ENCODE results near the gene IRF8.
"Not testable (repeated sequence)": the region's sequence is repeated elsewhere in the genome, so short reads cannot be mapped to it uniquely, and the experiment has no call there.

The IRF8 gene, protein sequence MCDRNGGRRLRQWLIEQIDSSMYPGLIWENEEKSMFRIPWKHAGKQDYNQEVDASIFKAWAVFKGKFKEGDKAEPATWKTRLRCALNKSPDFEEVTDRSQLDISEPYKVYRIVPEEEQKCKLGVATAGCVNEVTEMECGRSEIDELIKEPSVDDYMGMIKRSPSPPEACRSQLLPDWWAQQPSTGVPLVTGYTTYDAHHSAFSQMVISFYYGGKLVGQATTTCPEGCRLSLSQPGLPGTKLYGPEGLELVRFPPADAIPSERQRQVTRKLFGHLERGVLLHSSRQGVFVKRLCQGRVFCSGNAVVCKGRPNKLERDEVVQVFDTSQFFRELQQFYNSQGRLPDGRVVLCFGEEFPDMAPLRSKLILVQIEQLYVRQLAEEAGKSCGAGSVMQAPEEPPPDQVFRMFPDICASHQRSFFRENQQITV

DNA sequence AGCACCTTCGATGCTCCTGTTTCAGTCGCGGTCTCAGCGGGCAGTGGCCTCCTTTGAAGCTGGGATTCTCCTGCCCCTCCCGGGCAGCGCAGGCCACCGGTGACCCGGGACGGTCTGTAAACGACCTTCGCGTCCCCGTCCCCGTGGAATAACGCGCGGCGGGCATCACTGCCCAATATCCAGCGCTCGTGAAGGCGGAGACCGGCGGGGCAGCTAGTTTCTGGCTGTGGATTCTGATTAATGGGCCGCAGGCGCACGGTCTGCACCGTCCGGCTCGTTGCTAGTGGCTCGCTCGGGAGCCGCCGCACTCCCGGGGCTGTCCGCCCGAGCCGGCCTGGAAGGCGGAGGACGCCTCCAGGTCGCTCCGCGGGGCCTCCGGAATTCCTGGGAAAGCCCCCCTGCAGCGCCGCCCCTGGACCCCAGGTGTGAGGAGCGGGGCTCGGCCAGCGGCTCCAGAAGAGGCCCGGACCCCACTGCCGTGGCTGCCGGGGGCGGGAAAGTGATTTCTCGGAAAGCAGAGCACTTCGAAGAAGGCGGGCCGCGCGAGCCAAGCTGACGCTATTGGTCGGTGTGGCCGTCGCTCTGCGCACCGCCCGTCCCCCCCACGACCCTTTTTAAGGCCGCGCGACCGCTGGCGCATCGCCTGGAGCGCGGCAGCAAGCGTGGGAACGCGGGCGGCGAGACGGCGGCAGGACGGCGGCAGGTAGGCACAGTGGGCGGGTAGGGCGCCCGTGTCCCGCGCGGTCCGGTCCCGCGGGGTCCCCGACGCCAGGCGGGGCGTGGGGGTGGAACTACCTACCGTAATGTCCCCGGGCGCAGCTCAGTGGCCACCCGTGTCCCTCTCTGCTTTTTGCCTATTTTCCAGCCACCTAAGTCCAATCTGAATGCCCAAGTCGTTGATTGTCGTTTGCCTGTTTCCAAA lies at the start of gene IRF8:
TSS of gene IRF8 (plus strand) at position 642 of the 922 bp plus-strand sequence. CDS start 3,854 bp downstream, outside the sequence.
- no peak for DNase-seq

DNA sequence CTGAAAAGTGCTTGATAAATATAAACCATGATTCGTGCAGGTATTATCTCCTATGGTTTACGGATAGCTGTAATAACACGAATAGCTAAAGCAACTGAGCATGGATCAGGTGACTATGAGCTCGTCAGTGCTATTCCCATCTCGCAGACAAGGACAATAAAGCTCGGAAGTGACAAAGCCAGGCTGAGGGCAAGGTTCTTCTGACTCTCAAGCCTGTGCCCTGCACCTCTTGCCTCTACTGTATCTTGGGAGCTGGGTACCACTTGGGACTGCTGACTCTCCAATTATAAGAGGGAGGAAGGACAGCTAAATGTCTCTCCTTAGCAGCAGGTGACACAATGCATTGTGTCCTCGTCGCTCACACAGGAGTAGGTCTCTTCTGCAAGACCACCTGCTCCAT lies 49.6 kb upstream of the IRF8 start:
- DNase-seq: no peak

DNA sequence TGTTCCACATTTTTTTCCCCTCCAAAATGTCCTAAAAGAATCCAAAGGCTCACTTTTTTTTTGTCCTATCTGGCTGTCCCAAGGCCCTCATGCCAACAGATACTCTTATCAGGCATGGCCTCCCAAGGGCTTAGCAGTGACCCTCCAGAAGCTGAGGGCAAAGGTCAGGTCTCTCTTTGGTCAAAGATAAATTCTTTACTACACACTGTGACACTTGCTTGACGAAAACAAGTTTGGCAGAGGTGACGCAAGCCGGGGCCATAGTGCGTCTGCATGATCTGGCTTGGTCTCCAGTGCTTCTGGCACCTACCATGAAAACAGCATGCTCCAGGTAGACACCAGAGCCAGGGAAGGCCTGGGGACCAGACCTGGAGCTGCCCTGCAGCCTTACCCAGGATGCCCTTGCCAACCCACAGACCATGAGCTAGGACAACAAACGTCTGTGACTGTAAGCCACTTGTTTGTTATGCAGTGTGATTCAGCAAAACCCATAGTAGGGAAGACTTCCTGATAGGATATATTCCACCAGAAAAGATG lies 48.5 kb upstream of the IRF8 start:
- DNase-seq: no peak

DNA sequence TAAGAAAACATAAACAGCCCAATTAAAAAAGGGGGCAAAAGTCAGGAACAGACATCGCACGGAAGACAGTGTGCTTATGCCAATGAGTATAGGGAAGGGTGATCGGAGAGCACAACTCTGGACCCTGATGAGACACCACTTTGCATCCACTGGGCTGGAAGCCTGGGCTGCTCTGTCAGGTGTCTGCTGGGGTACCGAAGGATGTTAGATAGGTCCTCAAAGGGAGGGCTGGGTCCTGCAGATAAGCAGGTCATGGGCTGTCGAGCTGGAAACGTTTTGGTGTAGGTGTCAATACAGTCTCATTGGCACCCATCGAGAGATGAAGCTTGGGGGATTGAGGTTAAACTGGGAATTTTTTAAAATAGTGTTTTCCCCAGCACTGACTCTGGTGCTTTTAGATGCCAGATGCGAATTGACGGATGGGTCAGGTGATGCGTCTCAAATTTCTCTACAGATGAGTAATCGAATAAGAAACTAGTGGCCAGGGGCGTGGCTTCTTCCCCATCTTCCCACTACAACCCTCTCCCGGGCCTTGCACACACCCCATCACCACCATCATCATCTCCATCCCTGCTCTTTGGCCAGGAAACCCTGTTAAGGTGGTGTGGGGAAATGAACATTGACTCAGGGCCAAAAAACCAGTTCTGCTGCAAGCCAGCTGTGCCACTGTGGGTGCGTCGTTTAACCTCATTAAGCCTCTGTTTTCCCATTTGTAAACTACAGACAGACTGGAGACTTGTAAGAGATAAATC lies 47.8 kb upstream of the IRF8 start:
- peak; percentile 3 for DNase-seq

DNA sequence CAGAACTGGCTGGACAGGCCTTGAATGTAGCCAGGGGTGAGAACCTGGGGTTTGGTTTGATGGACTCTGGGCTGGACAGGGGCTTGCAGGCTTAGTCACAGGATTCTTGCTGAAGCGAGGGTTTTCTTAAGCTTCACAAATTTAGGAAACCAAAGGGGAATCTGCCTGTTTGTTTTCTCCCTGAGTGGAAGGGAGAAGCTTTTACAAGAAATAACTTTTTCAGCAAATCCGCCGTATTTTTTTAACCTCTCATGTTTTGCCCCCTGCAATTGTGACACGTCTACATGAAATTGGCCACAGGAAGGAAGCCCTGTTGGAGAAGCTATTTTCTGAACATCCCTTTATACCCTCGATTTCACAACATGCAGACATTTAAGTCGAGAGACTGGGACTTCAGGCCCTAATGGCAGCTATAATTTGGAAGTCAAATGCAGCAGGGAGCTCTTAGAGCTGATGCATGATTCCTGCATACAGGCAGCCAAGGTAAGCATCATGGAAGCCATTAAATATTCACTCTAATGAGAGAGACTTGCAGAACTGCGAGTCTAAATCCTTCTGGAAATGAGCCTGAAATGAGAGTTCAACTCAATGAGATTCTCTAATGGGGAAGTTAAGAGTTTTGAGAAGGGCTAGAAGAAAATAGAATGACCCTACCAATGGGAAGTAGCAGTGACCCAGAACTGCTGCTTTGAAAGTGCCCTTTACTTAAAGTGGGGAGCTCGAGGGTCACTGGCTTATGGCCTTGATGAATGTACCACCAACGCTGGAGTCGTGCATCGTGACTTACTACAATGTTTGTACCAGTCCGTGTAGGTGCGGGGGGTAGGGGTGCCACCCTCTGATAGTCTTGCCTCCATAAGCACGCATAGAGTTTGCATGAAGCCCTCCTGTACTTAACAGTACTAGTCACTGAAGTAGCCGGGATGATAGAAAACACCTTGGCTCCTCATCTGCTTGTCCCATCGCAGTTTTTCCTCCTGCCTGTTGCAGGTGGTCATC lies 45.1 kb upstream of the IRF8 start:
- no peak for DNase-seq

DNA sequence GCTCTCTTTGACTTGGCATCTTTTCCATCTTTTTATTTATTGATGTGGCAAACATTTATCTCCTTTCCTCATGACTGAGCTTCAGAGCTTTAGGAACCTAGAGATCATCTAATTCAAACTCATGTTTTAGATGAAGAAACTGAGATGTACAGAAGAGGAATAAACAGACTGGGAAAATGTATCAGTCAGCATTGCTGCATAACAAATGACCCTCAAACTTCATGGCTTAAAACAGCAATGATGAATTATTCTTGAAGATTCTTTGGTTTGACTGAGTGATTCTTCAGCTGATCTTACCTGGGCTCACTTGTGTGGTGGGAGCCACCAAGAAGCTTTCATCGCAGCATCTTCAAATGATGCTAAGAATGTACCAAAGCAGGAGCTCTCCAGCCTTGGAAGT lies 44.0 kb upstream of the IRF8 start:
- DNase-seq: no peak

DNA sequence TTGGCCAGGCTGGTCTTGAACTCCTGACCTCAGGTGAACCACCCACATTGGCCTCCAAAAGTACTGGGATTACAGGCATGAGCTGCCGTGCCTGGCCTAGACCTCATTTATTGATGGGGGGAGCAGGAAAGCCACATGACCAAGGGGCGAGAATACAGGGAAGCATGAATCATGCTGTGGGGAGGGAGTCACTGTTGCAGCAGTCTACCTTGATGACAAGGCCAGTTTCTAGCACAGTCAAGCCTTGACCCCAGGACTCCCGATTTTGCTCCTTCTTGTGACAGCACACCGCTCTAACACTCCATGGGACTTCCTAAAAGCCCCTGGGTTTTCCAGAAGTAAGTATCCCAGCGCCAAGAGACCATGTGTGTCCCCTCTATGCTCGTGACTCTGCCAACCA lies 42.9 kb upstream of the IRF8 start:
- no peak for DNase-seq

DNA sequence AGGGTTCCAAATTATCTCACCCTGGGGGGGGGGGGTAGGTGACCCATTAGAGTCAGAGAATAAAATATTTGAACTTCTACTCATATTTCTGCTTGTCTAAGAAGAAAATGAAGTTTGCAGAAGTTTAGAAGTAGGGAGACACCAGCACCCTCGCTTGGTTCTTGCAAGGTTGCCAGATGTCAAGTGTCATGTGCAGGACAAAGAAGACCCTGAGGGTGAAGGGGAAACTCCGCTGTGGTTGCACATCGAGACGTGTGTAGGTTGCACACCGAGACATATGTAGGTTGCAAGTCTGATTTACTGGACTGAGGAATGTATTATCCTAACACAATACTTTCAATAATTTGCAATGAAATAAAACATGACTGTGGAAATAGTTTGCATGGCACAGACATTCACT lies 42.4 kb upstream of the IRF8 start:
- no peak for DNase-seq

DNA sequence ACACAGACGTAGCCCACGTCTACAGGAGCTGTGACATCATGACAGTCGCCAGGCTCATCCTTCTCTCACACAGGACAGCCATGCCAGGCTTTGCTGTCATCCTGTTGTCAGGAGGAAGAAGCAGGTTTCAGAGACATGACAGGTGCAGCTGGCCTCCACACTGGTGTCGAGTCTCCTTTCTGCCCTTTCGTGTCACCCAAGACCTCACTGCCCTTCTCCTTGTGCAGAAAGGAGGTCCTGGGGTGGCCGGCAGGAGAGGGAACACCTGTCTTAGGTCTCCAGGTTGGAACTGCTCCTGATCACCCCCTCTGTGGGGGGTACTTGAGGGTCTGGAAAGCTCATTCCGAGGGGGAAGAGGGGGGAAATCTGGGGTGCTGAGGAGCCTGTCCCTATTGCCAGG lies 41.6 kb upstream of the IRF8 start:
- DNase-seq: no peak

DNA sequence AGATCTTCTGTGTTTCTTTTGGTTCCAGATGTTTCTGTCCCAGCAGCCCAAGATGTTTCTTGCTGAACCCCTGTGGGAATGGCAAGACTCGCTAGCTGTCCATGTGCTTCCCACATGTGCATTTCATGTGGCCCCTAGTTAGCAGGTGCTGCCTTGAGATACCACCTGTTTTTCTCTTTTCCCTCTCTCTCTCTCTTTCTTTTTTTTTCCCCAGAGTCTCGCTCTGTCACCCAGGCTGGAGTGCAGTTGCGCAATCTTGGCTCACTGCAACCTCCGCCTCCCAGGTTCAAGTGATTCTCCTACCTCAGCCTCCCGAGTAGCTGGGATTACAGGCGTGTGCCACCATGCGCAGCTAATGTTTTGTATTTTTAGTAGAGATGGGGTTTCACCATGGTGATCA lies 40.4 kb upstream of the IRF8 start:
- DNase-seq: not testable (repeated sequence)

DNA sequence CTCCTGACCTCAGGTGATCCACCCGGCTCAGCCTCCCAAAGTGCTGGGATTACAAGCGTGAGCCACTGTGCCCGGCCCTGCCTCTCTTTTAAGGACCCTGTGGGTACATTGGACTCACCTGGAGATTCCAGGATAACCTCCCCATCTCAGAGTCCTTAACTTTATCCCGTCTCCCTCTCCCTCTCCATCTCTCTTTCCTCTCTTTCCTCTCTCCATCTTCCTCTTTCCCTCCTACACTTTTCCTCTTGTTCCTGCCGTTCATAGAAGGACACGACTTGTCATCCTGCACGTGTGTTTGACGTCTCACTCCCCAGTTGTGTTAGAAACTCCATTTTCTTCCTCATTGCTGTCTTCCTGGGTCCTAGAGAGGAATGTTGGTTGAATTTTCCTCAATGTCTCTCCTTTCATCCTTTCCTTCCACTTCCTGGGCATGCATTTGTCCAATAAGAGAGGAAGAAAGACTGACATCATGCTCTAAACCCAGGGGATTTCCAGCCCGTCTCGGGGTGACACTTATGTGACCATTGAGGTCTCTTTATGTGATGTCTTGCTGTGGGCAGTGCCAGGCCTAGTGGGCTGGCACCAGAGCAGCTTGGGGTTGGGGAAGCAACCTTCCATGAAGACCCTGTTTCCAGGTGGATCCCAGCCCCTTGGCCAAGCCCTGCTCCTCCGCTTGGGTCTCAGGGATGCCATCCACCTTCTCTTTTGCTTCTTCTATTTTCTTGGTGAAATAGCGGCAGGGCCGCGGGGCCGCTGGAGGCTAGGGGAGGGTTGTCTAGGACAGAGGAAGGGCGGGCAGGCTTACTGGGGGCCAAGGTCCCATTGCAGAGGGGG lies 39.8 kb upstream of the IRF8 start:
- DNase-seq: no peak

DNA sequence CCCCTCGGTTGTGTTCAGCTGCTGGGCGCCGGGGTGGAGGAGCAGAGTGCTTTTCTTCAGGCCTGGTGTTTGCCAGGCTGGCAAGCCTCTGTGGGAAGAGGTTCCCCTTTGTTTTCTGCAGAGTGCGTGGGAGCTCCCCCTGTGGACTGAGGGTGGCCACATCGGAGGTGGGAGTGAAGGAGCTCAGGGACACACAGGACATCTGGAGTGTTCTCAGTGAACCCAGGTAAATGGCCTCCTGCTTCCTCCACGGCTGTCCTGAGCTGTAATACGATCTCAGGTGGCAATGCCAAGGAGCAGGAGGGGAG lies 39.2 kb upstream of the IRF8 start:
- no peak for DNase-seq

DNA sequence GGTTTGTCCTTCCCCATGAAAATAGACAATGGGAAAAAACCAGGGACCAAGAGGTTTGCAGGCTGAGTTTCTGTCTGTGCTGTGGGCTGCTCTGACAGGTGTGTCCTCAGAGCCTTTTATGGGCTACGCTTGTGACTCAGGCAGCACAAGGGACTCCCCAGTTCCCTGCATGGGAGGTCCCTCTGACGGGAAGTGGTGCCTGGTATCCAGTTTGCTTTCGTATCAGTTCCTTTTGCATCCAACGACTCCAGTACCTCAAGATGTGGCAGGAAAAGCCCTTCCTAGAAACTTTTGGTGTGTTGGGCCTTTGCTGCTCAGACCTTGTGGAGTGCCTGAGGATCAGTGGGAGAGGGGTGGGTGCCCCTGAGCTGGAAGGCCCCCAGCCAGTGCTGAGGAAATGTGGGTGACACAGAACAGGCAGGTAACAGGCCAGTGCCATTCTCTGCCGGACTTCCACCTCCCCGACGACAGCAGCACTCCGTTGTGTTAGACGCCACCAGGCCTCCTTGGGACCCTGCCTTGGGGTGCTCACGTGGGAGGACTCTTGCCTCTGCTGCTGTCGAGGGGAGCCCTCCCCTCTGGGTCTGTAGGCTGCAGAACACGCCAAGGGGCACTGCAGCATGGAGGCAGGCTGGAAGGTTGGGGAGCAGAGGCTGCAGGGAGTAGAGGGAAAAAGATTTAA lies 38.4 kb upstream of the IRF8 start:
- DNase-seq: no peak

DNA sequence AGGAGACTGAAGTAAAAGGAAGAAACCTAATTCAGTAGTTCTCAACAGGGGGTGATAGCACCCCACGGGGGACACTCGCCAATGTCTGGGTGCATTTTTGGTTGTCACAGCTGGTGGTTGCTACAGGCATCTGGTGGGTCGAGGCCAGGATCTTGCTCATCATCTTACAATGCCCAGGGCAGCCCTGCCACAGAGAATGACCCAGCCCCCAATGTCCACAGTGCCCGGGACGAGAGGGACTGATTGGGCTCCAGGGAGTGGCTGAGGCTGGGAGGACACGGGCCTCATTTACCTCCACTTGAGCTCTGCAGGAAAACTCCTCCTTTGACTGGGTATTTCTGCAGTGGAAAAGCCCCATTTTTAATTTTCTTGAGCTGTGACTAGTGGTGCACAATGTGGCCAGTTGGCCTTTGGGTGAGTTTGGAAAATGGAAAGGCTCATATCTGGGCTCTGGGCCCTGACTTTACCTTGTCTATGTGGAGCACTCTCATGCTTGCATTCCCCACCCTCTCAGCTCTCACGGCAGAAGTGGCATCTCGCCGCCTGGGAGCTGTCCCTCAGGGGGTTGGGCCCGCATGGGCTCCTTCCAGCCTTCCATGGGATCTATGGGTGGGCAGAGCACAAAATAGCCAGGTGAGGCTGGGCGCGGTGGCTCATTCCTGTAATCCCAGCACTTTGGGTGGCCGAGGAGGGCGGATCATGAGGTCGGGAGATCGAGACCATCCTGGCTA lies 37.7 kb upstream of the IRF8 start:
- DNase-seq: no peak

DNA sequence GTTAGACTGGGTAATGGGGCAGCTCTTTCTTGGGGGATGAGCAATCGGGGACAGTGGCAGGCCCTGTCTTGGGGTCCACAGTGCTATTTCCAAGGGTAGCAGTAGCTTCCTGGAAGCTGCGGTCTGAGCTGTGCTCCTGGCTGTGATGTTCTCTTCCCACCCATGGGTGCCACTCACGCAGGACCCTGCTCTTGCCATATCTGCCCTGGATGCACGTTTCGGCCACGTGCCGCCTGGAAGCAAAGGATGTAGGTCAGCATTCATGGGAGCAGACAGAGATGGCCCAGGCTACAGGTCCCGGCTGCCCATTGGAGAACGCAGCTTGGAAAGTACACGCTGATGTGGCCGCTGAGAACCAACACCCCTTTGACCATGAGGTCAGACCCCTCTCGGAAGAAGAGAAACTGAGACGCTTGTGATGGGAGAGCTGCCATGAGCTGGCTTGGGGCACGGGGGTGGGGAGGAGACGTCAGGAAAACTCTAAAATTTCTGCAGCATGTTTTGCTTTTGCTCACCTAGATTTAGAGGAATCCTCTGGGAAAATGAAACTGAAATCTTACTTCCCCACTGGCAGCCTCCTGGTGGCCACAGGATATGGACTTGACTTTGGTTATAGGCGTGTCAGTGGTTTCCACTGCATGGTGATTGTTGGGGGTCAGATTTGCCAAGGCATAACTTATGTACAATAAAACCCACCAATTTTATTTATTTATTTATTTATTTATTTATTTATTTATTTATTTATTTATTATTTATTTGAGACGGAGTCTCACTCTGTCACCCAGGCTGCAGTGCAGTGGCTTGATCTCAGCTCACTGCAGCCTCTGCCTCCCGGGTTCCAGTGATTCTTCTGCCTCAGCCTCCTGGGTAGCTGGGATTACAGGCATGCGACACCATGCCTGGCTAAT lies 36.2 kb upstream of the IRF8 start:
- no peak for DNase-seq

DNA sequence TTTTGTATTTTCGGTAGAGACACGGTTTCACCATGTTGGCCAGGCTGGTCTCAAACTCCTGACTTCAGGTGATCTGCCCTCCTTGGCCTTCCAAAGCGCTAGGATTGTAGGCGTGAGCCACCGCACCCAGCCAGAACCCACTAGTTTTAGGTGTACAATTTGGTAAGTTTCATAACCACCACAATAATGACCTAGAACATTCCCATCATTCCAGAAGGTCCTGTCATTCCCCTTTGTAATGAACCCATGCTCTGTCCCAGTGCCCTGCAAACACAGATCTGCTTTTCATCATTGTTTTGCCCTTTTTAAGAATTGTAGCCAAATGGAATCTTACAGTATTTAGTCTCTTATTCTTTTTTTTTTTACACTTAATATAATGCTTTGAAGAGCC lies 35.6 kb upstream of the IRF8 start:
- DNase-seq: no peak

DNA sequence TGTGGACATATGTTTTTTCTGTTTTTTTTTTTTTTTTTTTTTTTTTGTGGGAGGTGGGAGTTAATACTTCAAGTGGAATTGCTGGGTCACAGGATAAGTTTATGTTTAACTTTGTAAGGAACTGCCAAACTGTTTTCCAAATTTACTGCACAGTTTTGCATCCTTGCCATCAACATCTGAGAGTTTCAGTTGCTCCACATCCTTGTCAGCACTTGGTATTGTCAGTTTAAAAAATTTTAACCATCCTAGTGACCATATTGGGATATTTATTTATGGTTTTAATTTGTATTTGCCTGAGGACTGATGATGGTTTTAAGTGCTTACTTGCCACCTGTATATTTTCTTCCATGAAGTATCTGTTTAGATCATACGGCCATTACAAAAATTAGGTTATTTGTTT lies 34.0 kb upstream of the IRF8 start:
- no peak for DNase-seq

DNA sequence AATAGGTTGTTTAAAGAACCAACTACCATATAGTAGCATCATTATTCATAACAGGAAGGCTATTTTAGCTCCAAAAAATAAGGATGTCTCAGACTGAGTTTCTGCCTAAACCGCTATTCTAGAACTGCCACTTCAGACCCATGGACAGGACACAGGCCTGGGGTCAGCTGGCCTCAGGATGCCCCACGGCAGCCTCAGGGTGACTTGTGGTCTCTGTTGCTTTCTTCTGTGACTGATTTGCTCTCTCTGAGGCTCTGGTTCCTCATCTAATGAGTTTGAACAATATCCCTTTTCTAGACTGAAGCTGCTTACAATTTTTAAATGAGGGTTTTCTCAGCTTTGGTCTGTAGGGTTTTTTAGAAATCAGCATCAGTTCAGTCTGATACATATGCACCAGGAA lies 31.8 kb upstream of the IRF8 start:
- DNase-seq: no peak

DNA sequence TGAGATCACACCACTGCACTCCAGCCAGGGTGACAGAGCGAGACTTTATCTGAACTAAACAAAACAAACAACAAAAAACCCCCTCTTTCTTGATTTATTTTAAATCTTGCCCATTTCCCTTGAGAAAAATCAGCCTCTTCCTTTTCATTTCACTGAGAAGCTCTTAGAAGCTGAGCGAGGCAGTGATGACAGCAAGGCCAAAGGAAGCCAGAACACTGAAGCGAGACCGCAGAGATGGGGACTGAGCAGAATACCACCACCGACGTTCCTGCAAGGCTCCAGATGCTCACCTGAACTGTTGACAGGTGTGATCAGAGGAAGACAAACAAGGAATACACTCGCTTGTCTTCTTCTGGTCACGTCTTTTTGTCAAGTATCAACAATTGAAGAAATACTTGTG lies 30.5 kb upstream of the IRF8 start:
- DNase-seq: no peak

All from NCI-H69 (cell line).